ENCODE results near the gene PARD6B. TPM values are rescaled to one million over a fixed set of nuclear protein-coding genes. Genes with fewer than 3 reads are reported as not detected.

The PARD6B gene
- total RNA-seq, 2 experiments from 2014 or later: 4.3 to 6.0 TPM

DNA sequence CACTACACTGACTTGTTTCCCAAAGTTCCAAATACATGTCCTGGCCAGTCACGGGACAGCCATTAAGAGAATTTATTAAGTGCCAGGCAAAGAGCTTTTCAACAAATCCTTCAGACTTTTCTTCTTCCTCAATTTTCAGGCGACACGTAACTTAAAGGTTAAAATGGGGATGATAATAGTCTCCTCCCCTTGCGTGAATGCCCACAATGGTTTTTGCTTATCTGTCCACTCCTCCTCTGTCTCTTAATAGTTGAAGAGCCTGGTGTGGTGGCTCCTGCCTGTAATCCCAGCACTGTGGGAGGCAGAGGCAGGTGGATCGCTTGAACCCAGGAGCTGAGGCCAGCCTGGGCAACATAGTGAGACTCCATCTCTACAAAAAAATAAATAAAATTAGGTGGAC, 11.4 kb upstream of the PARD6B start:
- DNase-seq: no peak
- H3K36me3 Mint-ChIP-seq (ENCODE audit: low read depth): no peaks in the 10 kb centered on the region
- no peak for ATAC-seq
- H3K9me3 Mint-ChIP-seq (ENCODE audit: insufficient read depth): no peaks in the 10 kb centered on the region
- no peaks in the 10 kb centered on the region for H3K4me1 Mint-ChIP-seq (ENCODE audit: low read depth)
- no peak overlapping the region for H3K4me3 Mint-ChIP-seq
- ChIA-PET POLR2A (no interaction called here), CTCF (interaction anchor here (1.0 to 1.2 kb wide), 2 partner anchors 46 to 132 kb away, joined by 3 to 4 read pairs; no protein-coding TSS in a partner anchor)
- no peak overlapping the region for H3K27ac Mint-ChIP-seq
- H3K27me3 Mint-ChIP-seq (ENCODE audit: low read depth): peaks cover 5% of the 10 kb centered on the region

DNA sequence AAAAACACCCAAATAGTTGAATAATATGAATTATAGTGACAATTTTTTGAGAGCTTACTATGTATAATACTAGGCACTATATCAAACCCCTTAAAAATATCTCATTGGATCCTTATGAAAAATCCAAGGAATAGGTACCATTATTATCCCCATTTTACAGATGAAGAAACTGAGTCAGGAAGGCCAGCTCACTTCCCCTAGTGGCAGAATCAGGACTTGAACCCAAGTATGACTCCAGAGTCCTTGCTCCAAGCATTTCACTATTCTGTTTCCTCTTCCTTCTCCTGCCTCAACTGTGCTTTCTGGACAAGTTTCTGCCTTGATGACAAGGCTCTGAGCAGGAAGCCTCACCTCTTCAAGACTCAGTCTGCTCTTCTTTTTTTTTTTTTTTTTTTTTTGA, 10.8 kb upstream of the PARD6B start:
- DNase-seq (no peak), ATAC-seq (no peak)
- POLR2A ChIA-PET: no interaction called here
- Mint-ChIP-seq H3K27me3 (ENCODE audit: low read depth) (peaks cover 5% of the 10 kb centered on the region), H3K9me3 (ENCODE audit: insufficient read depth) (no peaks in the 10 kb centered on the region), H3K27ac (no peak overlapping the region), H3K4me3 (no peak overlapping the region), H3K4me1 (ENCODE audit: low read depth) (no peaks in the 10 kb centered on the region), H3K36me3 (ENCODE audit: low read depth) (no peaks in the 10 kb centered on the region)
- CTCF ChIA-PET: interaction anchor here (1.0 to 1.2 kb wide), 2 partner anchors 46 to 132 kb away, joined by 3 to 4 read pairs; no protein-coding TSS in a partner anchor

DNA sequence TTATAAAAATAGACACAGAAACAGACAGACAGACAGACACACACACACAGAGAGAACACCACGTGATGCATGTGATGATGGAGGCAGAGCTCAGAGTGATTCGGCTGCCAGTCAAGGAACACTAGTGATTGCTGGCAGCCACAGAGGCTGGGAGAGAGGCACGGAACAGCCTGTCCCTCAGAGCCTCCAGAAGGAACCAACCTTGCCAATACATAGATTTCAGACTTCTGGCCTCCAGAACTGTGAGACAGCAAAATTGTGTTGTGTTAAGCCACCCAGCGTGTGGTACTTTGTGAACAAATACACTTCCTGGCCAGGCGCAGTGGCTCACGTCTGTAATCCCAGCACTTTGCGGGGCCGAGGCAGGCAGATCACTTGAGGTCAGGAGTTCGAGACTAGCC, 9.5 kb upstream of the PARD6B start:
- Mint-ChIP-seq H3K36me3 (ENCODE audit: low read depth) (no peaks in the 10 kb centered on the region), H3K27ac (no peak overlapping the region), H3K27me3 (ENCODE audit: low read depth) (peaks cover 5% of the 10 kb centered on the region), H3K4me3 (no peak overlapping the region), H3K9me3 (ENCODE audit: insufficient read depth) (no peaks in the 10 kb centered on the region), H3K4me1 (ENCODE audit: low read depth) (no peaks in the 10 kb centered on the region)
- ChIA-PET CTCF (no interaction called here), POLR2A (no interaction called here)
- DNase-seq (no peak), ATAC-seq (no peak)

DNA sequence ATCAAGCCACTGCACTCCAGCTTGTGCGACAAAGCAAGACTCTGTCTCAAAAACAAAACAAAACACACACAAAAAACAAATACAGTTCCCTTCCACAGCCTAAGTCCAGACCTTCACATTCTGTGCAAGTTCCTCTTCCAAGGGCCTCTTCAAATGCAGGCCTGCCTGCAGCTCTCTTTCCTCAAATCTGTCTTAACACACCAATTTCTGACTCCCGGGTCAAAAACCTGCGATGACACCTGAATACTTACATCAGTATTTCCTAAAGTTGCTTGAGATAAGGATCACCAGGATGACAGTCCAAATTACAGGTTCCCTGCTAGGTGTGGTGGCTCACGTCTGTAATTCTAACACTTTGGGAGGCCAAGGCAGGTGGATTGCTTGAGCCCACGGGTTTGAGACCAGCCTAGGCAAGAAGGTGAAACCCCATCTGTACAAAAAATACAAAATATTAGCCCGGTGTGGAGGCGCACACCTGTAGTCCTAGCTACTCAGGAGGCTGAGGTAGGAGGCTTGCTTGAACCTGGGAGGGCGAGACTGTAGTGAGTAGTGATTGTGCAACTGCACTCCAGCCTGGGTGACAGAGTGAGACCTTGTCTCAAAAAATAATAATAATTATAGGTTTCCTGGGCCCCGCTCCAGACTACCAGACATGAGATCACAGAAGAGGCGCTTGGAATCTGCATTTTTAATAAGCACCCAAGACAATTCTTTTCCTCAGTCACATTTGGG, 8.8 kb upstream of the PARD6B start:
- POLR2A ChIA-PET: no interaction called here
- CTCF ChIA-PET: interaction anchor here (1.0 kb wide), 1 partner anchor 27 kb away, joined by 3 read pairs; no protein-coding TSS in a partner anchor
- Mint-ChIP-seq H3K4me1 (ENCODE audit: low read depth) (no peaks in the 10 kb centered on the region), H3K27me3 (ENCODE audit: low read depth) (peaks cover 5% of the 10 kb centered on the region), H3K4me3 (no peak overlapping the region), H3K36me3 (ENCODE audit: low read depth) (no peaks in the 10 kb centered on the region), H3K27ac (no peak overlapping the region), H3K9me3 (ENCODE audit: insufficient read depth) (no peaks in the 10 kb centered on the region)
- DNase-seq: no peak
- no peak for ATAC-seq

DNA sequence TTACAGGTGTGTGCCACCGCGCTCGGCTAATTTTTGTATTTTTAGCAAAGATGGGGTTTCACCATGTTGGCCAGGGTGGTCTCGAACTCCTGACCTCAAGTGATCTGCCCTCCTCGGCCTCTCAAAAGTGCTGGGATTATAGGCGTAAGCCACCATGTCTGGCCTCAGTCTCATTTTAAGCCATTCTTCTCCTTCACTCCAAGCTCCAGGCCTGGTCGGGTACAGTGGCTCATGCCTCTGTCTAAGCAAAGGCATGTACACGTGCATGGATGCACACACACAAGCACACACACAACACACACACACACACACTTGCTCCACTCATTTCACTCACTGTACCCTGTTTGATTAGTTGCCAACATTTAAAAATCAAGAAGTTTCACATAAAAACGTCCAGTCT, 7.7 kb upstream of the PARD6B start:
- Mint-ChIP-seq H3K4me3 (no peak overlapping the region), H3K4me1 (ENCODE audit: low read depth) (no peaks in the 10 kb centered on the region), H3K27ac (no peak overlapping the region), H3K27me3 (ENCODE audit: low read depth) (peaks cover 3% of the 10 kb centered on the region), H3K36me3 (ENCODE audit: low read depth) (no peaks in the 10 kb centered on the region), H3K9me3 (ENCODE audit: insufficient read depth) (no peaks in the 10 kb centered on the region)
- DNase-seq (no peak), ATAC-seq (no peak)
- CTCF ChIA-PET: interaction anchor here (1.0 kb wide), 1 partner anchor 25 kb away, joined by 3 read pairs; no protein-coding TSS in a partner anchor
- POLR2A ChIA-PET: no interaction called here

DNA sequence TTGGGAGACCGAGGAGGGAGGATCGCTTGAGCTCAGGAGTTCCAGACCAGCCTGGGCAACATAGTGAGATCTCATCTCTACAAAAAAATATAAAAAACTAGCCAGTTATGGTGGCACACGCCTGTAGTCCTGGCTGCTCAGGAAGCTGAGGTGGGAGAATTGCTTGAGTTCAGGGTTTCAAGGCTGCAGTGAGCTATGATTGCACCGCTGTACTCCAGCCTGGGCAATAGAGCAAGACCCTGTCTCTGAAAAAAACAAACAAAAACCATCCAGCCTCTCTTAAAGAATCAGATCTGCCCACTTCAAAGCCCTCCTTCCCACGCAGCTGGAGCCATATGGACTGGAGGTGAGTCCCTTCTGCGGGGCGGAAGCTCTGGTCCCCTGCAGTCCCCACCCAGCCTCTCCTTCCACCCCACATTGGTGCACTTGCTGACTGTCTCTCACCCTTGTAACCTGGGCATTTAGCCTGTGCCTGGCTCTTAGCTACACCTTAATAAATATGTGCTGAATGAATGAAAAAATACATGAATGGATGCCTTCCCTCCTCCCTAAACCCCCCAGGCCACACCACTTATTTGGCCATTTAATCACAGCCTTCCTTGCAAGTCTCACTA, 7.2 kb upstream of the PARD6B start:
- Mint-ChIP-seq H3K36me3 (ENCODE audit: low read depth) (no peaks in the 10 kb centered on the region), H3K4me3 (no peak overlapping the region), H3K9me3 (ENCODE audit: insufficient read depth) (no peaks in the 10 kb centered on the region), H3K4me1 (ENCODE audit: low read depth) (no peaks in the 10 kb centered on the region), H3K27ac (no peak overlapping the region), H3K27me3 (ENCODE audit: low read depth) (peaks cover 3% of the 10 kb centered on the region)
- ATAC-seq (no peak), DNase-seq (no peak)
- POLR2A ChIA-PET: no interaction called here
- CTCF ChIA-PET: interaction anchor here (1.5 kb wide), 1 partner anchor 25 kb away, joined by 7 read pairs; no protein-coding TSS in a partner anchor

DNA sequence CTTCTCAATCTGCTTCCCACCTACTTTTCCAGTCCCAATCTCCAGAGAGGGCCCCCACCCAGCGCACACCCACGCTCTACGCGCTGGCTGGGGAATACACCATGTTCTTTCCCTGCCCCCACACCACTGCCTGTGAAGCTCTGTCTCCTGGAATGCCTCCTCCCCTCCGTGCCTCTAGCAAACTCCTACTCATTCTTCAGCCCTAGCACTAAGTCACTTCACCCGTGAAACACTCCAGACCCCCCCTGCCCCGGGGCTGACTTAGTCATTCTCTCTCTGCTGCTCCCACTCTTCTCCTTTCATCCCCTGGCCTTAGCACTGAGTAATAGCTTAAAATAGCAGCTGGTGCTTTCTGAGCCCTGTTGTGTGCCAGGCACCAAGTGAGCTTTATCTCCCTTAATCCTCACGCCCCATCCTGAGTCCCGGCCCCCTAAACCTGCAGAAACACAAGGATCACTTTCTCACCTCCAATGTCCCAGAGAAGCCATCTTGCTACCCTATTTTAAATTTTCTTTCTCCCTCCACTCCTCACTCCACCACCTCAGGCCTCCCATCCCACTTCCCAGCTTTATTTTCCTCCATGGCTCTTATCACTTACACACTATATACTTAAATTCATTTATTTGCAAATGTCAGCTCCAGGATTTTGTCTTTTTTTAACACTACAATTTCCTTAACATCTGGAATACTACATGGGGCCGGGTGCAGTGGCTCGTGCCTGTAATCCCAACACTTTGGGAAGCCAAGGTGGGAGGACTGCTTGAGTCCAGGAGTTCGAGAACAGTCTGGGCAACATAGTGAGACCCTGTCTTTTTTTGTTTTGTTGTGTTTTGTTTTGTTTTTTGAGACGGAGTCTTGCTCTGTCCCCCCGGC, 6.3 kb upstream of the PARD6B start:
- Mint-ChIP-seq H3K4me3 (no peak overlapping the region), H3K9me3 (ENCODE audit: insufficient read depth) (no peaks in the 10 kb centered on the region), H3K27ac (no peak overlapping the region), H3K27me3 (ENCODE audit: low read depth) (peaks cover 3% of the 10 kb centered on the region), H3K4me1 (ENCODE audit: low read depth) (peaks cover under 1% of the 10 kb centered on the region), H3K36me3 (ENCODE audit: low read depth) (no peaks in the 10 kb centered on the region)
- POLR2A ChIA-PET: no interaction called here
- DNase-seq (no peak), ATAC-seq (no peak)
- CTCF ChIA-PET: interaction anchor here (1.5 kb wide), 1 partner anchor 24 kb away, joined by 7 read pairs; no protein-coding TSS in a partner anchor

DNA sequence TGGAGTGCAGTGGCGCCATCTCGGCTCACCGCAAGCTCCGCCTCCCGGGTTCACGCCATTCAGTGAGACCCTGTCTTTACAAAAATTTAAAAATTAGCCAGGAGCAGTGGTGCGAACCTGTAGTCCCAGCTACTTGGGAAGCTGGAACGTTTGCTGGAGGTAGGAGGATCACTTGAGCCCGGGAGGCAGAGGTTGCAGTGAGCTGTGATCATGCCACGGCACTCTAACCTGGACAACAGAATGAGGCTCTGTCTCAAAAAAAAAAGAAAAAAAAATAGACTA, 5.7 kb upstream of the PARD6B start:
- Mint-ChIP-seq H3K9me3 (ENCODE audit: insufficient read depth) (no peaks in the 10 kb centered on the region), H3K36me3 (ENCODE audit: low read depth) (no peaks in the 10 kb centered on the region), H3K4me3 (no peak overlapping the region), H3K4me1 (ENCODE audit: low read depth) (peaks cover 6% of the 10 kb centered on the region), H3K27me3 (ENCODE audit: low read depth) (peaks cover 3% of the 10 kb centered on the region), H3K27ac (no peak overlapping the region)
- DNase-seq: no peak
- ChIA-PET CTCF (no interaction called here), POLR2A (no interaction called here)
- no peak for ATAC-seq

- no peaks in the 10 kb centered on the region for H3K36me3 Mint-ChIP-seq (ENCODE audit: low read depth)
- H3K27ac Mint-ChIP-seq: no peak overlapping the region
- H3K27me3 Mint-ChIP-seq (ENCODE audit: low read depth): peaks cover 3% of the 10 kb centered on the region
- ATAC-seq (no peak), DNase-seq (no peak)
- ChIA-PET CTCF (interaction anchor here (1.0 to 3.1 kb wide), 3 partner anchors 10 to 23 kb away, joined by 3 to 15 read pairs (median 3); no protein-coding TSS in a partner anchor), POLR2A (no interaction called here)
- peaks cover 6% of the 10 kb centered on the region for H3K4me1 Mint-ChIP-seq (ENCODE audit: low read depth)
- H3K9me3 Mint-ChIP-seq (ENCODE audit: insufficient read depth): no peaks in the 10 kb centered on the region
- H3K4me3 Mint-ChIP-seq: no peak overlapping the region
Measured at GRCh38 chr20:50726955-50727791, 4.2 kb upstream of the PARD6B start.

GRCh38 chr20:50727792-50728485, 3.4 kb upstream of the PARD6B start:
- peaks cover 3% of the 10 kb centered on the region for H3K27me3 Mint-ChIP-seq (ENCODE audit: low read depth)
- POLR2A ChIA-PET: interaction anchor here (0.6 kb wide), 1 partner anchor 18 kb away, joined by 4 read pairs; no protein-coding TSS in a partner anchor
- ATAC-seq: no peak
- H3K36me3 Mint-ChIP-seq (ENCODE audit: low read depth): no peaks in the 10 kb centered on the region
- no peaks in the 10 kb centered on the region for H3K9me3 Mint-ChIP-seq (ENCODE audit: insufficient read depth)
- no peak overlapping the region for H3K4me3 Mint-ChIP-seq
- CTCF ChIA-PET: interaction anchor here (1.0 to 3.1 kb wide), 4 partner anchors 9 to 22 kb away, joined by 3 to 15 read pairs (median 3); no protein-coding TSS in a partner anchor
- DNase-seq: no peak
- peaks cover 14% of the 10 kb centered on the region for H3K4me1 Mint-ChIP-seq (ENCODE audit: low read depth)
- no peak overlapping the region for H3K27ac Mint-ChIP-seq

Data from activated CD8-positive, alpha-beta T cell treated with anti-CD3 and anti-CD28 coated beads, Interleukin-2, amount 10 ng/mL, durations not matched to agents 7 days and 5 days (primary cell).